ENCODE results near the gene PRR13.

DNA sequence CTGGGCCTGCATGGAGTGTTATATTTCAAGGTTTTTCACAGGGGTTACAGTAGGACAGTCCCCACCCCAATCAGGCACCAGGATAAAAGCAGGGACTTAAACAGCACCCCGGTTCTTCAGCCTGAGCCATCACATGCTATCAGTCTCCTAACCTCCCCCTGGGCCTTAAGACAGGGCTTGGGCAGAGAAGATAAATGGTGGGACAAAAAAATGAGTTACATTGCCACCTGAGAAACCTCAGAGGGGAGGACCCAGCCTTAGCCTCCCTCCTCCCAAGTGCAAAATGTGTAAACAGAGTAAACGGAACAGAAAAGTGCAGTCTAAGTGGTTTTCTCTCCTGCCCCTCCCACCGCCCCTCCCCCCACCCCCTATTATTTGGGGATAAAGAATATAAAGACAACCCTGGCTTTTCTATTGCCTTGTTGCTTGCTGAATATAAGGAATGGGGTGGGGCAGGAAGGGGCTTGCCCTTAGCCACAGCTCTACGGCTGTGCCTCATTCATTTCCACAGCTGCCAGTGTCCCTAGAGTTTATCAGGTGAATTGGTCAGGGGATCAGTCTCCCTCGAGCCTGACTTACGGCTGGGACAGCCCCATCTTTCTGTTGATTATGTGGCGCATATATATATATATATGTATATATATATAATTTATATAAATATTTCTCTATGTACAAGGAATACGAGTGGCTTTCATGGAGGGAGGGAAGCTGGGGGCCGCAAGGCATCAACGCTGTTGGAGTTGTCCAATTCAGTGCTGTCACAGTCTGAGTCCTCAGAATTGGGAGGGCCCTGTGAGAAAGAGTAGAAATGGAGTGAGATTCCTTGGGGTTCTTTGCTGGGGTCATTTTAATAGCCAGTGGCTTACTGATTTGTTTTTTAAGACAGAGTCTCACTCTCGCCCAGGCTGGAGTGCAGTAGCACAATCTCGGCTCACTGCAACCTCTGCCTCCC lies 39.2 kb downstream of the PRR13 start:
- no peak for TF ChIP-seq GATA2 (CRISPR knock-in tag; IDR thresholded peaks at IDR 0.05)
- TF ChIP-seq, protein P1, sequence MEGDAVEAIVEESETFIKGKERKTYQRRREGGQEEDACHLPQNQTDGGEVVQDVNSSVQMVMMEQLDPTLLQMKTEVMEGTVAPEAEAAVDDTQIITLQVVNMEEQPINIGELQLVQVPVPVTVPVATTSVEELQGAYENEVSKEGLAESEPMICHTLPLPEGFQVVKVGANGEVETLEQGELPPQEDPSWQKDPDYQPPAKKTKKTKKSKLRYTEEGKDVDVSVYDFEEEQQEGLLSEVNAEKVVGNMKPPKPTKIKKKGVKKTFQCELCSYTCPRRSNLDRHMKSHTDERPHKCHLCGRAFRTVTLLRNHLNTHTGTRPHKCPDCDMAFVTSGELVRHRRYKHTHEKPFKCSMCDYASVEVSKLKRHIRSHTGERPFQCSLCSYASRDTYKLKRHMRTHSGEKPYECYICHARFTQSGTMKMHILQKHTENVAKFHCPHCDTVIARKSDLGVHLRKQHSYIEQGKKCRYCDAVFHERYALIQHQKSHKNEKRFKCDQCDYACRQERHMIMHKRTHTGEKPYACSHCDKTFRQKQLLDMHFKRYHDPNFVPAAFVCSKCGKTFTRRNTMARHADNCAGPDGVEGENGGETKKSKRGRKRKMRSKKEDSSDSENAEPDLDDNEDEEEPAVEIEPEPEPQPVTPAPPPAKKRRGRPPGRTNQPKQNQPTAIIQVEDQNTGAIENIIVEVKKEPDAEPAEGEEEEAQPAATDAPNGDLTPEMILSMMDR (IDR thresholded peaks at IDR 0.05): no peak
- TF ChIP-seq, protein P2, sequence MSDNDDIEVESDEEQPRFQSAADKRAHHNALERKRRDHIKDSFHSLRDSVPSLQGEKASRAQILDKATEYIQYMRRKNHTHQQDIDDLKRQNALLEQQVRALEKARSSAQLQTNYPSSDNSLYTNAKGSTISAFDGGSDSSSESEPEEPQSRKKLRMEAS (IDR thresholded peaks at IDR 0.05; ENCODE audit: low read depth): no peak
